Head of caudate nucleus (tissue), 42 donors: ENCODE results near the gene RUNDC3A.

Experiments used
- DNase-seq, 42 donors: peaks; one replicate each; pipeline versions ENCODE4 v3.0.0 to v3.0.0-alpha.2; 2020 to 2021; ENCODE audit warnings: mixed read lengths in 7 of 42
- intact Hi-C: fragments of 100-400 bp; cut with DNase I; formaldehyde crosslinking; loops from one replicate; pipeline ENCODE4 v1.15.0; 2022

RUNDC3A gene

DNA sequence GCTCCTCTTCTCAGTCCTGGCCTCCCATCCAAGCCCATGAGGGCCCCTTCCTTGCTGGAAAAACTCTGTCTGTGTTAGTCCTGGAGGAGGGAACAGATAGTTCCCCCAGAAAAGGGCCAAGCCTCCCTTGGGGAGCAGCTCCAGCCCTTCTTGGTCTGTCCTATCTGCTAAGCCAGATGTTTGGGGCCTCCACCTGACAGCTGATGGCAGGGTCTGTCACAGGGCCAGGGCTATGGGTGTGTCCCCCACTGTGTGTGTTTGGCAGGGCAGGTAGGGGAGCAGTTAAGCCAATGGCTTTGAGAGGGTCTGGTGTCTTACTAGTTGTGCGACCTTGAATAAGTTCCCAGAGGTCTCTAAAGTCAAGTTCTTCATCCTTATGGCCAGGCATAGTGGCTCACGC, 26.8 kb upstream of the RUNDC3A start:
- DNase-seq = no peak
- intact Hi-C loops = no loop called here

DNA sequence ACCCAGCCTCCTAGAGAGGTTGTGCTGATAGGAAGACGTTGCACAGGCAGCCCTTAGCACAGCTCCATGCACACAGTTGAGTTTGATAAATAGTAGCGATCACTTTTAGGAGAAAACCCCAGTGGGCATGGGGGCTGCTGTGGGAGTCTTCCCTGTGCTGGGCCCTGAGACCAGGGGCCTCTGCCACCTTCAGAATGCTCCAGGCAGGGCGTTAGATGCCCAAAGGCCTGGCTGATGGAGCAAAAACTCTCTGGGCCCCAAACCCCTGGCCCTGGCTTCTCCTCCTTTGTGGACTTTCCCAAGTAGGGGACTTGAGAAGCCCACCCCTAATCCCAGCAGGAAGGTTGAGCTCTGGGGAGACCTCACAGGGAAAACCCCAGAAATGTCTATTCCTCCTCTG, 26.1 kb upstream of the RUNDC3A start:
- intact Hi-C loops = no loop called here
- DNase-seq = no peak

DNA sequence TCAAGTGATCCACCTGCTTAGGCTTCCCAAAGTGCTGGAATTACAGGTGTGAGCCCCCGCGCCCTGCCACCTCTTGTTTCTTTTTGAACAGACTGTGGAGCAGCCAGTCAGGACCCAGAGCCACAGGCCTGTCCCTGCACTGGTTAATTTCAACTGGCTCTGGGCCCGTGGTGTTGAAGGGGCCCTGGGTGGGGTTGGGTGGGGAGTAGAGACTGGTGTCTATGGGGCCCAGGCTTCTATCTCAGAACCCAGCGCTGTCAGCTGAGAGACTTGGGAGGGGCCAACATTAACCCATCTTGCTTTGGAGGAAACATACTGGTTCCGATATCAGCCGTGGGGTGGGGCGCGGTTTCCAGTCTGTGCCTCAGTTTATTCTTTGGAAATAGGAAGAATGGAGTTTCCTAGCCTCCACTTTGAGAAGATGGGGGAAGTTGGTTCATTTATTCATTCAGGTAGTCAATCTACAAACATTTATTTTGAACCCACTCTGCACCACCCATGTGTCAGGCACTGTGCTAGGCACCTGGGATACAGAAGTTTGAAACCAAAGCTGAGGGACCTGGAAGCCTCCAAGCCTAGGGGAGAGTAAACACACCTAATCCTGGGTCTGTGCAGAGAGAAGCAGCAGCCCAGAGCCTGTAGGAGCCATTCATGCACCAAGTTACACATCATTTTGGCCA, 24.9 kb upstream of the RUNDC3A start:
- DNase-seq = no peak
- intact Hi-C loops = no loop called here

DNA sequence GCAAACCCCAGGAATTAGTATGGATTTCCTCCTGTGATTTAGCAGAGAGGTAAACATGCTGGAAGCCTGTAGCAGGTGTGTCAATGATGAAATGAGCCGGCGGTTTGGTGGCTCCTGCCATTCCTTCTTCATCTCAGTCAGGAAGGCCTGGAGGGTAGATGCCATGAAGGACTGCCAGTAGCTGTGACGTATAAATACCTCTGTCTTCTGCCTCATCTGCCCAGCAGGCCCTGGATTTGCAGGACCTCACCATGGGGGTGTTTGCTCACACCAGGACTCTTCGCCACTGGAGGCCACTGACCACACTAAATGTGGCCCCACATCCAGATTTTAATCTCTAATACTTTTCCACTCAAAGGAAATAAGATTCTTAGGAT, 24.4 kb upstream of the RUNDC3A start:
- DNase-seq = no peak
- intact Hi-C loops = no loop called here

DNA sequence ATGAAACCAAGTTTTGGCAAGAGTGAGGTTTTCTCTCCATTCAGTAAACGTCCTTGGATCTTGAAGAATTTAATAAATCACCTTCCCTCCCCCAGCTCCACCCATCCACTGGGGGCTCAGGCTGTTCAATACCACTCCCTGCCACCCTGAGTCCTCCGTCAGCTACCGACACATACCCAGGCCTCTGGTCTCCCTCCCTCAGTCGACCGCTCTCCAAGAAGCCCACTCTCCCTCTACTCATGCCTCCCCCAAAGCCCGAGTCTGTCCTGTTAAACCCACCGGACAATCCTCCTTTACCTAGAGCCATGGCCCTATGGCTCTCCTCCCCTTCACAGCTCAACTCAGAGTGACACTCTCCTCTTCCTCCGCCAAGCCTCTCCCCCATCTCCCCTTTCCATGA, 20.8 kb upstream of the RUNDC3A start:
- intact Hi-C loops = no loop called here
- DNase-seq = no peak

DNA sequence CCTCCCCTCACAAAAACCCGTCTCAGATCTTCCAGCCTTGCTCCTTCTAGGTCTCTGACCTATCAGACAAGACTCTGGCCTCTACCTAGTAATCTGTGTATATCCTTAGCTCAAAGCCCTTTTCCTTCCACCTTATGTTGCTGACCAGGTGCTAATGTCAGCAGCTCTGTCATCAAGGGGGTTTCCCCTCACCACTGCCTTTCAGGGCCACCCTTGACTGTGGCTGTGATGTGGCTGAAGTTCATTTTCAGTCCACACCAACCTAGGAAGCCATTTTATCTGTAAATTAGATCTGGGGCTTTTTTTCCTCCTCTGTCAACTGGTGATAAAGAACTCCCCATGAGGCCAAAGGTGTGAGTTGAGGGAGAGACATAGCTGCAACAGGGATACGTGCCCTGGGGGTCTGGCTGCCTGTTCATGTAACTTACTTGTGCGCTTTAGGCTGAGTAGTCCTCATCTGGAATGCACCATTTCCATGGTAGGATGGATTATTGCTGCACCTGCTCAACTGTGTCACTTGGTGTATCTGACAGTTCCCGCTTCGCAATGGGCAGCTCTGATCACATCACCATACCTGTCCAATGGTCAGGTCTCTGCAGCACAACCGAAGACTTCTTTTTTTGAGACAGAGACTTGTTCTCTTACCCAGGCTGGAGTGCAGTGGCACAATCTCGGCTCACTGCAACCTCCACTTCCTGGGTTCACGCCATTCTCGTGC, 14.7 kb upstream of the RUNDC3A start:
- no peak for DNase-seq
- intact Hi-C loops = no loop called here

DNA sequence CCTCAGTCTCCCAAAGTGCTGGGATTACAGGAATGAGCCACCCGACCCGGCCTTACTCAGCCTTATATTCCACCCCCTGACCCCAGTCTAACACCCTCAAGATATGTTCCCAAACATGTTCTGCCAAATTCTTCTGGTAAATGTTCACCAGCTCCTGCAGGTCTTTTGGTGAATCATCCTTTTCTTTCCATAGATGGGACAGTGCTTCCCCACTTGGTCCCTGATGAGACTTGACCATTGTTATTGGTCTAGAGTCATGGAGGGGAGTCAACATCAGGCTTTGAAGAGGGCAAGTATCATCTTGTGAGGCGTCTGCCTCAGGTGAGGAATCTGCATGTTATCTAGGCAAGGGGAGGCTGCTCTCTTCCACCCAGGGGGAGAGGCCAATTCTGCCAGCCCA, 10.4 kb upstream of the RUNDC3A start:
- no peak for DNase-seq
- intact Hi-C loops = no loop called here

DNA sequence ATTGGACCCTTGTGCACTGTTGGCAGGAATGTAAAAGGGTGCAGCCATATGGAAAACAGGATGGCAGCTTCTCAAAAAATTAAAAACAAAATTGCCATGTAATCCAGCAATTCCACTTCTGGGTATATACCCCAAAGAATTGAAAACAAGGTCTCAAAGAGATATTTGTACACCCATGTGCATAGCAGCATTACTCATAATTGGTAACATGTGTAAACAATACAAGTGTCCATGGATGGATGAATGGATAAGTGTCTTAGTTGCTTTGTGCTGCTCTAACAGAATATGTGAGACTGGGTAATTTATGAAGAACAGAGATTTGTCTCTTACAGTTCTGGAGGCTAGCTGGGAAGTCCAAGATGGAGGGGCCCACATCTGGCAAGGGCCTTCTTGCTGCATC, 3.8 kb upstream of the RUNDC3A start:
- intact Hi-C loops = no loop called here
- no peak for DNase-seq

DNA sequence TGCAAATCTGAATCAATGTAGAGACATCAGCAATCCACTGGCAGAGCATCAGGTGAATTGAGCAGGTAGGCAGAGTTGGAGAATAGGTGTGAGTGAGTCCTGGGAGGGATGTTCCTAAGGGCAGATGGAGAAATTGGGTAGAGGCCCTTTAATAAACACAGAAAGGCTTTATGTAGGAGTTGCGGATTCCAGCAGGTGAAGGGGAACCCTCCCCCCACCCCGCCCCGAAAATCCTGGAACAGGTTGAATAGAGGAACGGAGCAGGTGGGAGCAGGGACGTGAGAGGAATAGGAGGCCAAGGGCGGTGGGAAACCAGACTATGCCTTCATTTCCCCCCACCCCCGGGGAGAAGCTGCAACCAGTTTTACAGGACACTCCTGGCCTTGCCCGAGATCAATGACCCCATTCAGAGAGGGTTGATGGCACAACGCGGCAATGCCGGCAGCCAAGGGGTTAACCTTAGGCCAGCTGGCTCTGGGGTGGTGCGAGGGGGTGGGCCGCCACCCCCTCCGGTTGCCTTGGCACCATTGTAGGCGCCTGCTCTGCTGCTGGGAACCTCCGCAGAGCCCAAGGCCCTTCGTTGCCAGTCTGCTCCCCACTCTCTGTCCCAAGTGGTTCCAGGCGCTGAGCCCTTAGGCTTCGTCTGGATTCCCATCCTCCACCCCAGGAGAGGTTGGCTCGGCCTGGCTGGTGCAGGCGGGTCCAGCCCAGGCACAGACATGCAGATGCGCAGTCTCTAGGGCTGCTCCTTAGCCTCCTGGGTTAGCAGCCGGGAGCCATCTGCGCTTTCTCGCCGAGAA, 814 bp upstream of the RUNDC3A start:
- intact Hi-C loops = loop anchor here (2.0 kb wide), 1 partner anchor 89 kb away; the partner anchor contains the start of gene UBTF
- DNase-seq = peak; percentile 55 to 92 (median 79)

DNA sequence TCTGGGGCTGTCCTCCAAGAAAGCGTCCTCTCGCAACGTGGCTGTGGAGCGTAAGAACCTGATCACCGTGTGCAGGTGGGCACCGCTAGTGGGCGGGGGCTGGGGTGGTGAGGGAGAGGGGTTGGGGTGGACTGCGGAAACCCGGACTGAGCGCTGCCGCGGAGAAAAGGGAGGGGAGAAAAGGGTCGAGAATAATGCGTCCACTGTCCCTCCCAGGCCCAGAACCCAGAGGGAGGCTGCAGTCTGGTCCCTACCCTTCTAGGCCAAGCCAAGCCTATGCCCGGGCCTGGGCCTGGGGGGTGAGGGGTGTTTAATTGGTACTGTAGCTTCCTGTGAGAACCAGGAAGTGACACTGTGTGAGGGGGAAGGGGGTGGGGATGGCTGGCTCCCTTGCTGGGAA, 464 bp downstream of the RUNDC3A start:
- intact Hi-C loops = loop anchor here (2.0 kb wide), 1 partner anchor 90 kb away; the partner anchor contains the start of gene UBTF
- peak in 39 of 42 donors; percentile 21 to 72 (median 56) for DNase-seq

DNA sequence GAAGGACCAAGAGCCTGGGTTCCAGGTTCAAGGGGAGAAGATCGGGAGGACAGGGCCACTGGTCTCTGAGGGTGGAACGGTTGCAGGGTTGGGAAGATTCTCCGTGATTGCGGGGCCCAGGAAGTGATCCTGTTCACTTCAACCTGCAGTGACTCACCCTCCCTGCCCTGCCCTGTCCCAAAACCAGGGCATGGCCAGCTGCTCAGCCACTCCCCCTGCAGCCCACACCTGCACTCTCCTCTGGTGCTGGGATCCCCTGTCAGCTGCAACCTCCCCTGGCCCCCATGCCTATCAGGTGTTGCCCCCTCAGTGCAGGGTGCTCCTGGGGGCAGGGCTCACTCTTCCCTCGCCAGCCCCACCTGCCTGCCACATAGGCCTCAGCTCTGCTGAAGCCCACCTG, 1.1 kb downstream of the RUNDC3A start:
- DNase-seq = no peak
- intact Hi-C loops = loop anchor here (2.0 kb wide), 1 partner anchor 91 kb away; the partner anchor contains the start of gene UBTF

DNA sequence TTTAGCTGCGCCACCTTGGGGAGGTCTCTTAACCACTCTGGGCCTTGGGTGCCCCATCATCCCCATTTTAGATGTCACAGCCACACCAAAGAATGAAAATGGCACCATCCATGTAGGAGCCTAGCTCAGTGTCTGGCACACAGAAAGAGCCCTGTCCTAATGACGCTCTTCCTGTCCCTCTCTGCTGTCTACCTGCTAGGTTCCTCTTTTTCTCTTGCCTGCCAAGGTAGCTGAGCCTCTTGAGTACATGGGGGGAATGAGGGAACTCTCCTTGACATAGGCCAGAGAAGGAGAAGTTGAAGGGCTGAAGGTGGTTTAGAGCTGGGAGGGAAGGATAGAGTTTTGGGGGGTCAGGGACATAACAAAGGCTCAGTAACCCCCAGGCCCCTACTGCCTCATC, 1.8 kb downstream of the RUNDC3A start:
- DNase-seq = peak in 1 of 42 donors; percentile 25
- intact Hi-C loops = no loop called here

DNA sequence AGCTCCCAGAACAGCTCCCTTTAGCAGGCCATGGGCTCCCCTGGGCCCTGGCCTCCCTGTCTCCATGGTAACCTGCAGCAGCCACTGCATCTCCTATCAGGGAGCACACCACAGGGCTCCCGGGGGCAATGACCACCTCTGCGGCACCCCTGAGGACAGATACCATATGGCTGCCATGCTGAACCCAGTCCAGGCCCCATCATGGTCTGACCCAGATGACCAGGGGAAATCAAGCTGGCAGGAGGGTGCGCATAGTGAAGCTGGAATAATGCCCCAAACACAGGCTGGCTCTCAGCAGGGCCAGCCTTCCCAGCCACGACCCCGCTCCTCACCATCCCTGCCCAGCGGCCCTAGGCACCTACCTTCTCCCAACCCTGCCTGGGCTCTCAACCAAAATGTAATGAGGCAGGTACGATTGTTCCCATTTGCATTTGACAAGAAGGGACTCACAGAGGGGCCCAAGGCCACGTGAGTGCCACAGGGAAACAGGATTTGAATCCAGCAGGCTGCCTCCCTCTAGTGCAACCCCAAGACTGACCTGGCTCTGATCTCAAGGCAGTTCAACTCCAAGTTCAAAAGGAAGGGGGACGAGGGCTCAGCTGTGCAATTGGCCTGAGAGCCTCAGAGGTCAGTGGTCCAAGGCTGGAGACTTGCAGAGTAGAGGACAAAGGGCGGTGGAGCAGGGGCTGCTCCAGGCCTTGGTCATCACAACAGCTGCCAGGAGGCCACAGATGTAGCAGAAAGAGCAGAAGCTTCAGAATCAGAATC, 2.4 kb downstream of the RUNDC3A start:
- intact Hi-C loops = no loop called here
- no peak for DNase-seq

DNA sequence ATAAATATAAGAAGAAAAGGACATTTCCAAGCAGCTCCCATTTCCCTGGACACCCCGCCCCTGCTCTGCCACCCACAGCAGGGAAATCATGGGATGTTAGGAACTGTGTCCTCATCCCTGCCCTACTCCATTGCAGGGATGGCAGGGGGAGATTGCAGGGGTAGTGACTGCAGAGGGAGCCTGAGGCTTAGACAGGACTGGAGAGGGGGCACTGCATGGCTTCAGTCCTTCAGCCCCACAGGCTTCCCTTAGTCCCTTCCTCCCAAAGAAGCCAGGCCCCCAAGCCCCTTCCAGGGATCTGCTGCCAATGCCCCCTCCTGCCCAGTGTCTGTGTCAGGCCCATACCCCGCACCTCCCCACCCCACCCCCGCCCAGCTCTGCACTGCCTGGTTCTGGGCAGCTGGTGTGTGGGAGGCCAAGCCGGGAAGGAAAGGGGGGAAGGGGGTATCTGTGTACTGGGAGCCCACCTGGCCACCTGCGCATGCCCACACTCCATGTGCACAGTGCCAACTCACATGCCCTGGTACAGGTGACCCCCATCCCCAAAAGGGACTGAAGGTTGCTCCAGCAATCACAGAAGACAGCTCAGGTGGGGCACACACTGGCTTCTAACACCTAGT, 3.3 kb downstream of the RUNDC3A start:
- intact Hi-C loops = no loop called here
- peak in 1 of 42 donors; percentile 32 for DNase-seq

DNA sequence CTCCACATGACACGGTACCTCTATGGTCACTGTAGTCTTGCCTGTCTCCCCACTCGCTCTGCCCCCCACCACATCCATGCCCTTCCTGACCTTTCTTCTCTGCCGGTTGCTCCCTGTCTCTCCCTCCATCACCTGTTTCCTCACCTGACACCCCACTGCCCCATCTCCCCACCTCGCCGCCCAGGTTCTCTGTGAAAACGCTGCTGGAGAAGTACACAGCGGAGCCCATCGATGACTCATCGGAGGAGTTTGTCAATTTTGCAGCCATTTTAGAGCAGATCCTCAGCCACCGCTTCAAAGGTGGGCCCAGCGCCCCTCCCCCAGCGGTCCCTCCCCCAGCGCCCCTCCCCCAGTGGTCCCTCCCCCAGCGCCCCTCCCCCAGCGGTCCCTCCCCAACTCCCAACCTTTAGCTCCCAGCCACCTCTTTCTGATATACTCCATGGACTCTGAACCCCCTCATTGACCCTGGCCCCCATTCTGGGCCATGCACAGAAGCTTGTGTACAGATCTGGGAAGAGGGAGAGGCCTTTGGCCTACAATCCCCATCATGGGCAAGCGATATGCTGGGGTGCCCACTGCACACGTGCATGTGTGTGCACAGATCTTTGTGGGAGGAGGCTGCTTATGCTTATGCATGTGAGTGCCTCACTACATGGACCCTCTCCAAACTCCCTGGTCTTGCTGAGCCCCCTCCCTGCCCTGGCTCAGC, 4.1 kb downstream of the RUNDC3A start:
- intact Hi-C loops = no loop called here
- DNase-seq = peak in 10 of 42 donors; percentile 22 to 67 (median 50)

DNA sequence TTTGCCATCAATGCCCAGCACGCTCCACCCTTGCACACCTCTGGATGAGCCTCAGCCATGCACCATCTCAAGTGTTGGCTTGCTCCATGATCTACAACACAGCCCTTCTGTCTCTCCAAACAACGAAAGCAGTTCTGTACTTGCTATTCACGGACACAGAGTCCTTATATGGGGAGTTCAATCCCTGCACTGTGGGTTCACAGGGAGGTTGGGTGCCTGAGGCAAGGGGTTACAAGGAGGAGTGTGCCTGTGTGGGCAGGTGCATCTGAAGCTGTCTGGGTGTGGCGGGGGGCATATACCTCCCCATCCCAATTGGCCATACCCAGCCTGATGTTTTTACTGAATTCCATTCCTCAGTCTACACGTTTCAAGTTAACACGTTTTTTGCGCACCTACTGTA, 5.6 kb downstream of the RUNDC3A start:
- intact Hi-C loops = no loop called here
- no peak for DNase-seq

DNA sequence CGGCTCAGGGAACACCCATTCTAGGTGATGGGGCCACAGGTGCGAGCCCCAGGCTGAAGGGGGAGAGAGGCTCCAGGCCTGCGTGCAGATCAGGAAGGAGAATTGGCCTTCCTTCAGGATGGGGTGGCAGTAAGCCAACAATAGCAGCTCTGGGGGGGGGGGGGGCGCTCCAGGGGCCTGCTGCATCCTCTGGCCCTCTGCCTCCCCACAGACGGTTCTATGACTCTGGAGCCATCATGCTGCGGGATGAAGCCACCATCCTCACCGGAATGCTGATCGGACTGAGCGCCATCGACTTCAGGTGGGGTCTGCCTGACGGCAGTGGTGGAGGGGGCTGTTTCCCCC, 6.1 kb downstream of the RUNDC3A start:
- intact Hi-C loops = no loop called here
- DNase-seq = no peak
